Measurements from ENCODE around the gene AKAP11.

AKAP11 gene

GRCh38 chr13:42354241-42355091 lies 82.5 kb downstream of the AKAP11 start:
- H3K79me2 ChIP-seq (ENCODE audit: low read length): no peaks in the 10 kb centered on the region
- H3K9ac ChIP-seq (ENCODE audit: low read length): no peak overlapping the region
- H4K20me1 ChIP-seq (ENCODE audit: insufficient read depth, low read length): no peaks in the 10 kb centered on the region
- H3K27ac ChIP-seq (ENCODE audit: low read length): no peak overlapping the region
- H3K4me1 ChIP-seq (ENCODE audit: low read length): 0 out of 2 replicates have a peak, but pooled peaks cover 3% of the 10 kb centered on the region
- H3K4me3 ChIP-seq (ENCODE audit: low read length): no peak overlapping the region
- TF ChIP-seq, protein P1, sequence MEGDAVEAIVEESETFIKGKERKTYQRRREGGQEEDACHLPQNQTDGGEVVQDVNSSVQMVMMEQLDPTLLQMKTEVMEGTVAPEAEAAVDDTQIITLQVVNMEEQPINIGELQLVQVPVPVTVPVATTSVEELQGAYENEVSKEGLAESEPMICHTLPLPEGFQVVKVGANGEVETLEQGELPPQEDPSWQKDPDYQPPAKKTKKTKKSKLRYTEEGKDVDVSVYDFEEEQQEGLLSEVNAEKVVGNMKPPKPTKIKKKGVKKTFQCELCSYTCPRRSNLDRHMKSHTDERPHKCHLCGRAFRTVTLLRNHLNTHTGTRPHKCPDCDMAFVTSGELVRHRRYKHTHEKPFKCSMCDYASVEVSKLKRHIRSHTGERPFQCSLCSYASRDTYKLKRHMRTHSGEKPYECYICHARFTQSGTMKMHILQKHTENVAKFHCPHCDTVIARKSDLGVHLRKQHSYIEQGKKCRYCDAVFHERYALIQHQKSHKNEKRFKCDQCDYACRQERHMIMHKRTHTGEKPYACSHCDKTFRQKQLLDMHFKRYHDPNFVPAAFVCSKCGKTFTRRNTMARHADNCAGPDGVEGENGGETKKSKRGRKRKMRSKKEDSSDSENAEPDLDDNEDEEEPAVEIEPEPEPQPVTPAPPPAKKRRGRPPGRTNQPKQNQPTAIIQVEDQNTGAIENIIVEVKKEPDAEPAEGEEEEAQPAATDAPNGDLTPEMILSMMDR (IDR thresholded peaks at IDR 0.05; ENCODE audit: low read length): no peak
- TF ChIP-seq EZH2 (optimal IDR thresholded peaks at IDR 0.05; ENCODE audit: low read depth, low read length) (no peak), EZH2phosphoT487 (IDR thresholded peaks at IDR 0.05; ENCODE audit: low read length) (no peak)
- no peaks in the 10 kb centered on the region for H3K36me3 ChIP-seq (replicated peaks; ENCODE audit: insufficient read depth, low read length)
- no peaks in the 10 kb centered on the region for H3K9me2 ChIP-seq (replicated peaks; ENCODE audit: insufficient read depth, low read length)
- H3K9me3 ChIP-seq (replicated peaks; ENCODE audit: insufficient read depth, low read length): no peaks in the 10 kb centered on the region
- H3K27me3 ChIP-seq (replicated peaks; ENCODE audit: insufficient read depth, low read length): no peaks in the 10 kb centered on the region
- no peak overlapping the region for H2AFZ ChIP-seq (ENCODE audit: low read length)
- H3F3A ChIP-seq (ENCODE audit: insufficient read depth, low read length): no peaks in the 10 kb centered on the region
- no peak overlapping the region for H3K4me2 ChIP-seq (ENCODE audit: low read depth, low read length)
- no peak for DNase-seq

DNA sequence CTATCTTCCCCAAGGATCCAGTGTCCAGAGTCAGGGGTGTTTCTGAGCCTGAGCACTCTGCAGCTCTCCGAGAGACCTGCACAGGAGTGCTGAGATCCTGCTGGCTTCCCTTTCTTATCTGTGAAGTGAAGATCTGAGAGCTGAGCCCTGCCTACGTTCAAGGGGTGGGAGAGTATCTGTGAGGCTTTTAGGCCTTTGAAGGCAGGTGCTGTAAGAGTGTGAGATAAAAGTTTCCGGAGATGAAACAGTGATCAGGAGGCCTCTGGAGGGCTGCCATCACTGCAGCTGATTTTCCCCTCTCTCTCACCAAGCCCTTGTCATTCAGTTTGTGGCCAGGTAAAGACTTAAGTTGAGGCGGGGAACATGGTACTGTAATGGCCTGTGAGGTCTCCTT lies 83.1 kb downstream of the AKAP11 start:
- Histone ChIP-seq H3K27me3 (replicated peaks; ENCODE audit: insufficient read depth, low read length) (no peaks in the 10 kb centered on the region), H3K79me2 (ENCODE audit: low read length) (no peaks in the 10 kb centered on the region), H2AFZ (ENCODE audit: low read length) (no peak overlapping the region), H3K9me2 (replicated peaks; ENCODE audit: insufficient read depth, low read length) (no peaks in the 10 kb centered on the region), H4K20me1 (ENCODE audit: insufficient read depth, low read length) (no peaks in the 10 kb centered on the region), H3K4me1 (ENCODE audit: low read length) (0 out of 2 replicates have a peak, but pooled peaks cover 3% of the 10 kb centered on the region), H3K9me3 (replicated peaks; ENCODE audit: insufficient read depth, low read length) (no peaks in the 10 kb centered on the region), H3F3A (ENCODE audit: insufficient read depth, low read length) (no peaks in the 10 kb centered on the region), H3K9ac (ENCODE audit: low read length) (no peak overlapping the region), H3K27ac (ENCODE audit: low read length) (no peak overlapping the region), H3K4me2 (ENCODE audit: low read depth, low read length) (no peak overlapping the region), H3K4me3 (ENCODE audit: low read length) (no peak overlapping the region), H3K36me3 (replicated peaks; ENCODE audit: insufficient read depth, low read length) (no peaks in the 10 kb centered on the region)
- TF ChIP-seq EZH2 (optimal IDR thresholded peaks at IDR 0.05; ENCODE audit: low read depth, low read length) (no peak), EZH2phosphoT487 (IDR thresholded peaks at IDR 0.05; ENCODE audit: low read length) (no peak)
- TF ChIP-seq, protein P1 (IDR thresholded peaks at IDR 0.05; ENCODE audit: low read length): no peak
- DNase-seq: no peak

GRCh38 chr13:42355491-42356183 lies 83.7 kb downstream of the AKAP11 start:
- H3K9me2 ChIP-seq (replicated peaks; ENCODE audit: insufficient read depth, low read length): no peaks in the 10 kb centered on the region
- no peak for TF ChIP-seq EZH2phosphoT487 (IDR thresholded peaks at IDR 0.05; ENCODE audit: low read length)
- TF ChIP-seq EZH2 (optimal IDR thresholded peaks at IDR 0.05; ENCODE audit: low read depth, low read length): no peak
- TF ChIP-seq, protein P1 (IDR thresholded peaks at IDR 0.05; ENCODE audit: low read length): no peak
- 0 out of 2 replicates have a peak, but pooled peaks cover 3% of the 10 kb centered on the region for H3K4me1 ChIP-seq (ENCODE audit: low read length)
- no peaks in the 10 kb centered on the region for H3F3A ChIP-seq (ENCODE audit: insufficient read depth, low read length)
- no peaks in the 10 kb centered on the region for H3K9me3 ChIP-seq (replicated peaks; ENCODE audit: insufficient read depth, low read length)
- no peak overlapping the region for H3K9ac ChIP-seq (ENCODE audit: low read length)
- no peaks in the 10 kb centered on the region for H3K79me2 ChIP-seq (ENCODE audit: low read length)
- H3K27ac ChIP-seq (ENCODE audit: low read length): no peak overlapping the region
- H2AFZ ChIP-seq (ENCODE audit: low read length): no peak overlapping the region
- H3K36me3 ChIP-seq (replicated peaks; ENCODE audit: insufficient read depth, low read length): no peaks in the 10 kb centered on the region
- no peak for DNase-seq
- H3K27me3 ChIP-seq (replicated peaks; ENCODE audit: insufficient read depth, low read length): no peaks in the 10 kb centered on the region
- H3K4me3 ChIP-seq (ENCODE audit: low read length): no peak overlapping the region
- H4K20me1 ChIP-seq (ENCODE audit: insufficient read depth, low read length): no peaks in the 10 kb centered on the region
- H3K4me2 ChIP-seq (ENCODE audit: low read depth, low read length): no peak overlapping the region
